ENCODE measurements around the gene GRAMD1A.
"Not testable (repeated sequence)": the region's sequence is repeated elsewhere in the genome, so short reads cannot be mapped to it uniquely, and the experiment has no call there.

GRAMD1A gene

DNA sequence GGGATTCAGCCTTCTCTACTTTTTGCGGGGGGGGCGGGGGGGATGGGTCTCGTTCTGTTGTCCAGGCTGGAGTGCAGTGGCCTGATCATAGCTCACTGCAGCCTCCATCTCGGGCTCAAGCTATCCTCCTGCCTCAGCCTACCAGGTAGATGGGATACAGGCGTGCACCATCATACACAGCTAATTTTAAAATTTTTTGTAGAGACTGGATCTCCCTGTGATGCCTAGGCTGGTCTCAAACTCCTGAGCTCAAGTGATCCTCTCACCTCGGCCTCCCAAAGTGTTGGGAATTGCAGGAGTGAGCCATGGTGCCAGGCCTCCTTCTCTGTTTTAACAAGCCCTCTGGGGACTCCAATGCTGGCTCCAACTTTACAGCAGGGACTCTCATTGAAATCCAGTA lies 35.5 kb upstream of the GRAMD1A start:
- TF ChIP-seq EZH2phosphoT487 (IDR thresholded peaks at IDR 0.05; ENCODE audit: borderline replicate concordance), result no peak
- TF ChIP-seq CTCF (conservative IDR thresholded peaks at IDR 0.05; ENCODE audit: low read length), result no peak
- Histone ChIP-seq H2AFZ (ENCODE audit: low read length) (no peak overlapping the region), H3K79me2 (ENCODE audit: insufficient read depth, low read length) (peaks cover 38% of the 10 kb centered on the region), H3K4me2 (ENCODE audit: low read depth, low read length, poor library complexity, severe bottlenecking) (peak overlapping the region; percentile 75), H4K20me1 (ENCODE audit: insufficient read depth, low read length, poor library complexity, severe bottlenecking) (peaks cover 14% of the 10 kb centered on the region), H3K9me2 (replicated peaks; ENCODE audit: low read depth, low read length) (no peaks in the 10 kb centered on the region), H3K4me3 (ENCODE audit: low read length, poor library complexity, severe bottlenecking) (peak overlapping the region; percentile 87), H3K9me3 (ENCODE audit: insufficient read depth, low read depth, low read length) (peaks cover 30% of the 10 kb centered on the region; the same call in 1 of the 2 replicates), H3K36me3 (ENCODE audit: insufficient read depth, low read length) (peaks cover 15% of the 10 kb centered on the region), H3K9ac (ENCODE audit: low read depth, low read length, poor library complexity, severe bottlenecking) (peak overlapping the region; percentile 96), H3F3A (ENCODE audit: low read depth) (peaks cover 5% of the 10 kb centered on the region; the same call in 1 of the 2 replicates), H3K27me3 (ENCODE audit: insufficient read depth, low read length, poor library complexity, severe bottlenecking) (peaks cover 3% of the 10 kb centered on the region), H3K4me1 (ENCODE audit: insufficient read depth, low read length, poor library complexity, severe bottlenecking) (peaks cover 20% of the 10 kb centered on the region)

- H3F3A ChIP-seq (ENCODE audit: low read depth); H3K36me3 ChIP-seq (ENCODE audit: insufficient read depth, low read length); H3K9ac ChIP-seq (ENCODE audit: low read depth, low read length, poor library complexity, severe bottlenecking); H2AFZ ChIP-seq (ENCODE audit: low read length); H3K27me3 ChIP-seq (ENCODE audit: insufficient read depth, low read length, poor library complexity, severe bottlenecking); H3K4me3 ChIP-seq (ENCODE audit: low read length, poor library complexity, severe bottlenecking); H3K9me2 ChIP-seq (replicated peaks; ENCODE audit: low read depth, low read length); H3K4me2 ChIP-seq (ENCODE audit: low read depth, low read length, poor library complexity, severe bottlenecking): not testable (repeated sequence)
- peaks cover 21% of the 10 kb centered on the region; the same call in 1 of the 2 replicates for H3K9me3 ChIP-seq (ENCODE audit: insufficient read depth, low read depth, low read length)
- peaks cover 29% of the 10 kb centered on the region for H3K79me2 ChIP-seq (ENCODE audit: insufficient read depth, low read length)
- H4K20me1 ChIP-seq (ENCODE audit: insufficient read depth, low read length, poor library complexity, severe bottlenecking), result peaks cover 14% of the 10 kb centered on the region
- peaks cover 20% of the 10 kb centered on the region for H3K4me1 ChIP-seq (ENCODE audit: insufficient read depth, low read length, poor library complexity, severe bottlenecking)
Observed at GRCh38 chr19:34965505-34965904, 34.6 kb upstream of the GRAMD1A start.

DNA sequence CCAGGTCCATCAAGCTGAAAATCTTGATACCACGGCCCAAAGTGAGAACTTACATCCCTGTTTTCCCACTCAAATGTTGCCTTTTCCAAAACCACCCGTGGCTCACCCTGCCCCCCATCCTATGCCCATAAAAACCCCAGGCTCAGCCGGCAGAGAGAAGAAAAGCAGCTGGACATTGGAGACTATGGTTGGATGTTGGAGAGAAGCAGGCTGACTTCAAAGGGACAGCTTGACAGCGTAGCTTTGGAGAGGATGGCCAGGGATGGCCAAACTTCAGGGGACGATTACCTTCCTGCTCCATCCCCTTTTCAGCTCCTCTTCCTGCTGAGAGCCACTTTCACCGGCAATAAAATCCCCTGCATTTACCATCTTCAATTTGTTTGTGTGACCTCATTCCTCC lies 32.6 kb upstream of the GRAMD1A start:
- no peak overlapping the region for H3K4me3 ChIP-seq (ENCODE audit: low read length, poor library complexity, severe bottlenecking)
- no peak overlapping the region for H2AFZ ChIP-seq (ENCODE audit: low read length)
- H4K20me1 ChIP-seq (ENCODE audit: insufficient read depth, low read length, poor library complexity, severe bottlenecking), result no peaks in the 10 kb centered on the region
- no peaks in the 10 kb centered on the region for H3K36me3 ChIP-seq (ENCODE audit: insufficient read depth, low read length)
- H3K9me3 ChIP-seq (ENCODE audit: insufficient read depth, low read depth, low read length), result peaks cover 10% of the 10 kb centered on the region; the same call in 1 of the 2 replicates
- H3K4me1 ChIP-seq (ENCODE audit: insufficient read depth, low read length, poor library complexity, severe bottlenecking), result peaks cover 5% of the 10 kb centered on the region
- H3K9me2 ChIP-seq (replicated peaks; ENCODE audit: low read depth, low read length), result no peaks in the 10 kb centered on the region
- H3K27me3 ChIP-seq (ENCODE audit: insufficient read depth, low read length, poor library complexity, severe bottlenecking), result no peaks in the 10 kb centered on the region
- H3K9ac ChIP-seq (ENCODE audit: low read depth, low read length, poor library complexity, severe bottlenecking), result no peak overlapping the region
- H3K79me2 ChIP-seq (ENCODE audit: insufficient read depth, low read length), result peaks cover 12% of the 10 kb centered on the region
- no peaks in the 10 kb centered on the region for H3F3A ChIP-seq (ENCODE audit: low read depth)
- H3K4me2 ChIP-seq (ENCODE audit: low read depth, low read length, poor library complexity, severe bottlenecking), result no peak overlapping the region
- TF ChIP-seq CTCF (conservative IDR thresholded peaks at IDR 0.05; ENCODE audit: low read length) (no peak), EZH2phosphoT487 (IDR thresholded peaks at IDR 0.05; ENCODE audit: borderline replicate concordance) (no peak)

GRCh38 chr19:34969721-34970120 lies 30.4 kb upstream of the GRAMD1A start:
- Histone ChIP-seq H3K27me3 (ENCODE audit: insufficient read depth, low read length, poor library complexity, severe bottlenecking) (no peaks in the 10 kb centered on the region), H3F3A (ENCODE audit: low read depth) (no peaks in the 10 kb centered on the region), H3K4me2 (ENCODE audit: low read depth, low read length, poor library complexity, severe bottlenecking) (no peak overlapping the region), H3K4me3 (ENCODE audit: low read length, poor library complexity, severe bottlenecking) (no peak overlapping the region), H3K9me3 (ENCODE audit: insufficient read depth, low read depth, low read length) (peaks cover 10% of the 10 kb centered on the region; the same call in 1 of the 2 replicates), H3K4me1 (ENCODE audit: insufficient read depth, low read length, poor library complexity, severe bottlenecking) (peaks cover under 1% of the 10 kb centered on the region), H3K79me2 (ENCODE audit: insufficient read depth, low read length) (no peaks in the 10 kb centered on the region), H3K9me2 (replicated peaks; ENCODE audit: low read depth, low read length) (no peaks in the 10 kb centered on the region), H3K36me3 (ENCODE audit: insufficient read depth, low read length) (no peaks in the 10 kb centered on the region), H2AFZ (ENCODE audit: low read length) (no peak overlapping the region), H3K9ac (ENCODE audit: low read depth, low read length, poor library complexity, severe bottlenecking) (no peak overlapping the region), H4K20me1 (ENCODE audit: insufficient read depth, low read length, poor library complexity, severe bottlenecking) (no peaks in the 10 kb centered on the region)
- no peak for TF ChIP-seq CTCF (conservative IDR thresholded peaks at IDR 0.05; ENCODE audit: low read length)
- TF ChIP-seq EZH2phosphoT487 (IDR thresholded peaks at IDR 0.05; ENCODE audit: borderline replicate concordance), result no peak

- H4K20me1 ChIP-seq (ENCODE audit: insufficient read depth, low read length, poor library complexity, severe bottlenecking); H3K27me3 ChIP-seq (ENCODE audit: insufficient read depth, low read length, poor library complexity, severe bottlenecking); H3K4me2 ChIP-seq (ENCODE audit: low read depth, low read length, poor library complexity, severe bottlenecking); H3K4me3 ChIP-seq (ENCODE audit: low read length, poor library complexity, severe bottlenecking); H3K79me2 ChIP-seq (ENCODE audit: insufficient read depth, low read length); H3K36me3 ChIP-seq (ENCODE audit: insufficient read depth, low read length); H3F3A ChIP-seq (ENCODE audit: low read depth); H3K9ac ChIP-seq (ENCODE audit: low read depth, low read length, poor library complexity, severe bottlenecking); H2AFZ ChIP-seq (ENCODE audit: low read length); H3K4me1 ChIP-seq (ENCODE audit: insufficient read depth, low read length, poor library complexity, severe bottlenecking); H3K9me2 ChIP-seq (replicated peaks; ENCODE audit: low read depth, low read length): not testable (repeated sequence)
- H3K9me3 ChIP-seq (ENCODE audit: insufficient read depth, low read depth, low read length), result peaks cover 10% of the 10 kb centered on the region; the same call in 1 of the 2 replicates
Observed at GRCh38 chr19:34970185-34970780, 29.8 kb upstream of the GRAMD1A start.
